ENCODE results near the gene FCHSD2. TPM values are rescaled to one million over a fixed set of nuclear protein-coding genes. Genes with fewer than 3 reads are reported as not detected.

FCHSD2 gene
- polyA plus RNA-seq, 3 donors from 2014 or later, result 9.7 to 25.6 (median 11.9) TPM

GRCh38 chr11:73152086-73152853 lies 10.2 kb upstream of the FCHSD2 start:
- peaks cover 0 to 2% (median 0%) of the 10 kb centered on the region in 3 donors for H3K27me3 Mint-ChIP-seq (ENCODE audit: low read depth in 3 of 3)
- no peaks in the 10 kb centered on the region for H3K9me3 Mint-ChIP-seq
- DNase-seq, result no peak
- no peaks in the 10 kb centered on the region for H3K36me3 Mint-ChIP-seq
- no peak overlapping the region for H3K4me3 Mint-ChIP-seq
- H3K4me1 Mint-ChIP-seq, result peaks cover 43 to 44% of the 10 kb centered on the region in 2 donors
- peak overlapping the region in 5 of 6 donors; percentile 23 to 91 (median 88) for H3K27ac Mint-ChIP-seq

GRCh38 chr11:73151416-73151815 lies 9.3 kb upstream of the FCHSD2 start:
- Mint-ChIP-seq H3K4me1 (peaks cover 49 to 50% of the 10 kb centered on the region in 2 donors), H3K36me3 (no peaks in the 10 kb centered on the region), H3K9me3 (no peaks in the 10 kb centered on the region), H3K27ac (peak overlapping the region in 2 of 6 donors; percentile 8), H3K27me3 (ENCODE audit: low read depth in 3 of 3) (no peaks in the 10 kb centered on the region), H3K4me3 (no peak overlapping the region)
- no peak for DNase-seq

GRCh38 chr11:73149105-73149504 lies 7.0 kb upstream of the FCHSD2 start:
- Mint-ChIP-seq H3K27me3 (ENCODE audit: low read depth in 3 of 3) (peaks cover 0 to 2% (median 0%) of the 10 kb centered on the region in 3 donors), H3K4me3 (no peak overlapping the region), H3K27ac (no peak overlapping the region), H3K9me3 (no peaks in the 10 kb centered on the region), H3K4me1 (peaks cover 29 to 32% of the 10 kb centered on the region in 2 donors), H3K36me3 (no peaks in the 10 kb centered on the region)
- DNase-seq, result no peak

GRCh38 chr11:73147771-73148681 lies 5.9 kb upstream of the FCHSD2 start:
- no peaks in the 10 kb centered on the region for H3K9me3 Mint-ChIP-seq
- H3K27ac Mint-ChIP-seq, result no peak overlapping the region
- H3K36me3 Mint-ChIP-seq, result no peaks in the 10 kb centered on the region
- no peak for DNase-seq
- H3K4me1 Mint-ChIP-seq, result peaks cover 25 to 29% of the 10 kb centered on the region in 2 donors
- no peak overlapping the region for H3K4me3 Mint-ChIP-seq
- H3K27me3 Mint-ChIP-seq (ENCODE audit: low read depth in 3 of 3), result peaks cover 2 to 5% (median 2%) of the 10 kb centered on the region in 3 donors

GRCh38 chr11:73145986-73146575 lies 4.0 kb upstream of the FCHSD2 start:
- Mint-ChIP-seq H3K4me3 (peak overlapping the region in 1 of 5 donors; percentile 3), H3K27me3 (ENCODE audit: low read depth in 3 of 3) (peaks cover 10 to 18% (median 17%) of the 10 kb centered on the region in 3 donors), H3K36me3 (no peaks in the 10 kb centered on the region), H3K27ac (peak overlapping the region in 2 of 6 donors; percentile 35 to 71), H3K4me1 (peaks cover 24 to 25% of the 10 kb centered on the region in 2 donors), H3K9me3 (no peaks in the 10 kb centered on the region)
- DNase-seq, result no peak

GRCh38 chr11:73143126-73143838 lies 1.2 kb upstream of the FCHSD2 start:
- DNase-seq, result no peak
- H3K36me3 Mint-ChIP-seq, result no peaks in the 10 kb centered on the region
- peaks cover 14 to 21% (median 21%) of the 10 kb centered on the region in 3 donors for H3K27me3 Mint-ChIP-seq (ENCODE audit: low read depth in 3 of 3)
- H3K27ac Mint-ChIP-seq, result peak overlapping the region; percentile 90 to 100 (median 99)
- peaks cover 33 to 44% of the 10 kb centered on the region in 2 donors for H3K4me1 Mint-ChIP-seq
- H3K4me3 Mint-ChIP-seq, result peak overlapping the region; percentile 83 to 97 (median 94)
- no peaks in the 10 kb centered on the region for H3K9me3 Mint-ChIP-seq

- H3K4me1 Mint-ChIP-seq, result peaks cover 29 to 44% of the 10 kb centered on the region in 2 donors
- H3K36me3 Mint-ChIP-seq, result peaks cover 0 to 6% (median 5%) of the 10 kb centered on the region in 3 donors
- no peaks in the 10 kb centered on the region for H3K9me3 Mint-ChIP-seq
- peak overlapping the region; percentile 89 to 97 (median 94) for H3K4me3 Mint-ChIP-seq
- peaks cover 14 to 21% (median 21%) of the 10 kb centered on the region in 3 donors for H3K27me3 Mint-ChIP-seq (ENCODE audit: low read depth in 3 of 3)
- H3K27ac Mint-ChIP-seq, result peak overlapping the region; percentile 85 to 96 (median 93)
- DNase-seq, result peak in 2 of 3 donors; percentile 36 to 58
These were observed 600 bp downstream of the FCHSD2 start for GRCh38 chr11:73141309-73142127.

- DNase-seq, result peak in 2 of 3 donors; percentile 14 to 20
- H3K4me1 Mint-ChIP-seq, result peaks cover 29 to 41% of the 10 kb centered on the region in 2 donors
- peaks cover 0 to 6% (median 5%) of the 10 kb centered on the region in 3 donors for H3K36me3 Mint-ChIP-seq
- no peaks in the 10 kb centered on the region for H3K9me3 Mint-ChIP-seq
- H3K4me3 Mint-ChIP-seq, result peak overlapping the region; percentile 89 to 97 (median 94)
- H3K27ac Mint-ChIP-seq, result peak overlapping the region; percentile 85 to 96 (median 93)
- peaks cover 14 to 21% (median 19%) of the 10 kb centered on the region in 3 donors for H3K27me3 Mint-ChIP-seq (ENCODE audit: low read depth in 3 of 3)
These were observed 1.1 kb downstream of the FCHSD2 start for GRCh38 chr11:73141031-73141308.

- Mint-ChIP-seq H3K9me3 (no peaks in the 10 kb centered on the region), H3K4me3 (peak overlapping the region; percentile 89 to 97 (median 94)), H3K36me3 (peaks cover 0 to 8% (median 6%) of the 10 kb centered on the region in 3 donors), H3K27me3 (ENCODE audit: low read depth in 3 of 3) (peaks cover 14 to 21% (median 19%) of the 10 kb centered on the region in 3 donors), H3K27ac (peak overlapping the region; percentile 85 to 96 (median 92)), H3K4me1 (peaks cover 29 to 41% of the 10 kb centered on the region in 2 donors)
- DNase-seq, result peak in 2 of 3 donors; percentile 6 to 8
These were observed 1.7 kb downstream of the FCHSD2 start for GRCh38 chr11:73140213-73141030.

- no peaks in the 10 kb centered on the region for H3K9me3 Mint-ChIP-seq
- H3K27me3 Mint-ChIP-seq (ENCODE audit: low read depth in 3 of 3), result peaks cover 14 to 21% (median 19%) of the 10 kb centered on the region in 3 donors
- peak overlapping the region in 2 of 6 donors; percentile 90 to 95 for H3K27ac Mint-ChIP-seq
- H3K36me3 Mint-ChIP-seq, result peaks cover 0 to 11% (median 6%) of the 10 kb centered on the region in 3 donors
- peaks cover 29 to 41% of the 10 kb centered on the region in 2 donors for H3K4me1 Mint-ChIP-seq
- H3K4me3 Mint-ChIP-seq, result peak overlapping the region in 3 of 5 donors; percentile 89 to 94 (median 90)
- DNase-seq, result no peak
These were observed 2.5 kb downstream of the FCHSD2 start for GRCh38 chr11:73139476-73140198.

- H3K4me1 Mint-ChIP-seq, result peaks cover 21 to 32% of the 10 kb centered on the region in 2 donors
- peaks cover 11 to 18% (median 15%) of the 10 kb centered on the region in 3 donors for H3K27me3 Mint-ChIP-seq (ENCODE audit: low read depth in 3 of 3)
- DNase-seq, result no peak
- no peaks in the 10 kb centered on the region for H3K9me3 Mint-ChIP-seq
- no peak overlapping the region for H3K4me3 Mint-ChIP-seq
- peak overlapping the region in 1 of 6 donors; percentile 4 for H3K27ac Mint-ChIP-seq
- H3K36me3 Mint-ChIP-seq, result peaks cover 0 to 11% (median 11%) of the 10 kb centered on the region in 3 donors
These were observed 4.2 kb downstream of the FCHSD2 start for GRCh38 chr11:73137944-73138274.
